Lung (tissue), 12 donors: ENCODE results near the gene EDAR. TPM values are rescaled to one million over a fixed set of nuclear protein-coding genes. Genes with fewer than 3 reads are reported as not detected.

Experiments
- ATAC-seq: fragments of 200-7000 bp; cut with Tn5 transposase; one replicate; pipeline ENCODE4 v1.9.1; 2020; ENCODE audit warnings: moderate number of reproducible peaks; ENCODE audit not compliant: insufficient read depth, low FRiP score
- DNase-seq, 3 donors: peaks; one replicate each; pipeline ENCODE4 v3.0.0-alpha.2; 2013 to 2017
- H3K27ac ChIP-seq, 2 donors: one replicate each; pipeline ENCODE4 v1.5.1; 2013; ENCODE audit warnings: mild to moderate bottlenecking in 2 of 2, moderate library complexity in 2 of 2, control low read depth in 1 of 2, inconsistent platforms in 1 of 2, low read depth in 1 of 2, low read length in 1 of 2
- H3K27me3 ChIP-seq, 3 donors: one replicate each; pipeline ENCODE4 v1.5.1; 2013; ENCODE audit warnings: low read length in 2 of 3; ENCODE audit not compliant: control insufficient read depth in 3 of 3, insufficient read depth in 3 of 3
- H3K36me3 ChIP-seq, 4 donors: one replicate each; pipeline ENCODE4 v1.5.1; 2013; ENCODE audit warnings: low read length in 4 of 4, mild to moderate bottlenecking in 1 of 4, moderate library complexity in 1 of 4; ENCODE audit not compliant: control insufficient read depth in 4 of 4, insufficient read depth in 4 of 4
- H3K4me1 ChIP-seq, 5 donors: one replicate each; pipeline ENCODE4 v1.5.1; 2013; ENCODE audit warnings: low read length in 5 of 5, mild to moderate bottlenecking in 2 of 5, moderate library complexity in 1 of 5; ENCODE audit not compliant: control insufficient read depth in 5 of 5, insufficient read depth in 5 of 5
- H3K4me3 ChIP-seq: one replicate; pipeline ENCODE4 v1.5.1; 2013; ENCODE audit warnings: mild to moderate bottlenecking, control low read depth, moderate library complexity
- H3K9ac ChIP-seq, 2 donors: one replicate each; pipeline ENCODE4 v1.5.1; 2013; ENCODE audit warnings: low read length in 2 of 2, control low read depth in 1 of 2; ENCODE audit not compliant: insufficient read depth in 1 of 2
- H3K9me3 ChIP-seq, 4 donors: one replicate each; pipeline ENCODE4 v1.5.1; 2013; ENCODE audit warnings: low read length in 3 of 4, mild to moderate bottlenecking in 1 of 4, moderate library complexity in 1 of 4; ENCODE audit not compliant: control insufficient read depth in 4 of 4, insufficient read depth in 3 of 4
- CTCF ChIP-seq: IDR thresholded peaks from 2 replicates; pipeline ENCODE4 v1.5.1; 2012; ENCODE audit warnings: mild to moderate bottlenecking; ENCODE audit errors: control extremely low read depth, extremely low read depth
- WGBS, 2 donors: extraction: QIAGEN DNeasy Blood & Tissue Kit; methylation state at CpG; one replicate each; pipeline ENCODE4 v1.1.7; 2013; 5-methylcytosine and 5-hydroxymethylcytosine counted together
- polyA plus RNA-seq, 2 donors: library from polyadenylated mRNA; stranded (reverse); fragments of 200-250 nt; gene quantifications; one replicate each; pipeline ENCODE4 v1.2.1, GENCODE V29; 2013
- total RNA-seq, 2 donors: library from RNA; depleted of rRNA in 1 of 2; stranded (reverse); fragments of >200 nt in 1 of 2; gene quantifications; one replicate each; pipeline ENCODE4 v1.2.1, GENCODE V29; 2014 to 2021
- donor health status: control.
- donor health status: control.
- donor health status: Bipolar disorder and iron deficiency.
- donor health status: healthy.
- donor health status: DM: yes; HTN: yes; CAD: no.

Gene EDAR
- total and polyA plus RNA-seq, 4 donors, result 0.02 to 0.37 (median 0.10) TPM; not detected in 1

- DNase-seq (no peak), ATAC-seq (no peak)
- no peak for TF ChIP-seq CTCF
- no peaks in the 10 kb centered on the region for H3K4me1 ChIP-seq
- 81 to 91% methylated on average over 15 of the region's 15 CpGs for WGBS, 2 donors
- H3K36me3 ChIP-seq, result peaks cover 0 to 11% (median 0%) of the 10 kb centered on the region in 4 donors
- no peak overlapping the region for H3K27ac ChIP-seq
- H3K27me3 ChIP-seq, result no peaks in the 10 kb centered on the region
- H3K4me3 ChIP-seq, result no peak overlapping the region
- no peak overlapping the region for H3K9ac ChIP-seq
- no peaks in the 10 kb centered on the region for H3K9me3 ChIP-seq
Measured at GRCh38 chr2:108906403-108907077, 82.5 kb downstream of the EDAR start.

DNA sequence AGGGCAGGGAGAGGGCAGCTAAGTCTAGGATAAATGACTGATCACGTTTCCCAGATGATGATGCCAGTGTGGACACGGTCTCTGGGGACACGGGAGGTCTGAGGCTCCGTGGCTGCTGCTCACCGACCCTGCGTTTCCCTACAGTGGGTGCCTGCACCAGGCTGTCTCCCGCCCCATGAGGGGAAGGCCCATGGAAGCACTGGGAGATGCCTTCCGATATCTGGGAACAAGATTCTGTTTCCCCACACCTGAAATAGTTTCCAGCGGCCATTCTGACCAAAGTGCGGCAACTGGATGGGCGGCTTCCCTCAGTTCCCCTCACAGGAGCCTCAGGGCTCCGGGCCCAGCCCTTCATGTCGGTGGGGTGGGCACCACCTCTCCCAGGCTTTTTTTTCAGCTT lies 83.1 kb downstream of the EDAR start:
- H3K4me3 ChIP-seq, result no peak overlapping the region
- no peak for DNase-seq
- no peaks in the 10 kb centered on the region for H3K27me3 ChIP-seq
- peaks cover 0 to 11% (median 0%) of the 10 kb centered on the region in 4 donors for H3K36me3 ChIP-seq
- H3K9me3 ChIP-seq, result no peaks in the 10 kb centered on the region
- no peak overlapping the region for H3K9ac ChIP-seq
- WGBS, 2 donors, result 87 to 89% methylated on average over 13 of the region's 13 CpGs
- no peak for TF ChIP-seq CTCF
- no peak overlapping the region for H3K27ac ChIP-seq
- H3K4me1 ChIP-seq, result no peaks in the 10 kb centered on the region
- no peak for ATAC-seq

GRCh38 chr2:108905176-108905575 lies 83.8 kb downstream of the EDAR start:
- no peak overlapping the region for H3K27ac ChIP-seq
- H3K4me3 ChIP-seq, result no peak overlapping the region
- no peaks in the 10 kb centered on the region for H3K4me1 ChIP-seq
- peaks cover 0 to 8% (median 0%) of the 10 kb centered on the region in 4 donors for H3K36me3 ChIP-seq
- H3K9me3 ChIP-seq, result no peaks in the 10 kb centered on the region
- ATAC-seq, result no peak
- no peak for TF ChIP-seq CTCF
- no peak overlapping the region for H3K9ac ChIP-seq
- DNase-seq, result no peak
- WGBS, 2 donors, result 69 to 75% methylated on average over 3 of the region's 3 CpGs
- no peaks in the 10 kb centered on the region for H3K27me3 ChIP-seq

GRCh38 chr2:108904680-108905079 lies 84.3 kb downstream of the EDAR start:
- Histone ChIP-seq H3K4me3 (no peak overlapping the region), H3K4me1 (no peaks in the 10 kb centered on the region), H3K9me3 (no peaks in the 10 kb centered on the region), H3K36me3 (peaks cover 0 to 4% (median 0%) of the 10 kb centered on the region in 4 donors), H3K27me3 (no peaks in the 10 kb centered on the region), H3K9ac (no peak overlapping the region), H3K27ac (no peak overlapping the region)
- 78 to 83% methylated on average over 3 of the region's 3 CpGs for WGBS, 2 donors
- ATAC-seq (no peak), DNase-seq (no peak)
- TF ChIP-seq CTCF, result no peak
